GM12878 (cell line): ENCODE data around the gene TAGLN.

Experiments
- CHD1 ChIP-seq: IDR thresholded peaks from 2 replicates; pipeline ENCODE4 v1.6.1; 2012; ENCODE audit warnings: low read depth, low read length, improper control_type of control experiment
- CHD2 ChIP-seq: IDR thresholded peaks from 2 replicates; pipeline ENCODE4 v1.6.1; 2011; ENCODE audit warnings: low read depth, low read length, improper control_type of control experiment, borderline replicate concordance
- NFYB ChIP-seq: IDR thresholded peaks from 2 replicates; pipeline ENCODE4 v1.6.1; 2011; ENCODE audit warnings: low read depth, mild to moderate bottlenecking, low read length, improper control_type of control experiment, moderate library complexity; ENCODE audit not compliant: insufficient read depth
- POLR2A ChIP-seq: IDR thresholded peaks from 2 replicates; pipeline ENCODE4 v1.6.1; 2011; ENCODE audit warnings: low read depth, mild to moderate bottlenecking, low read length
- RAD21 ChIP-seq: IDR thresholded peaks from 2 replicates; pipeline ENCODE4 v1.6.1; 2011; ENCODE audit warnings: mild to moderate bottlenecking, low read depth, low read length, moderate library complexity; ENCODE audit not compliant: insufficient read depth
- ZNF24 ChIP-seq: fragments of 450-650 bp; IDR thresholded peaks from 2 replicates; pipeline ENCODE4 v1.6.1; 2017; ENCODE audit warnings: antibody characterized with exemption, mild to moderate bottlenecking

GRCh38 chr11:117214404-117215110, 15.4 kb downstream of the TAGLN start:
- TF ChIP-seq NFYB (no peak), POLR2A (no peak), CHD1 (no peak), RAD21 (no peak), CHD2 (no peak), ZNF24 (no peak)
